ENCODE data around the gene HOXA13.

Gene HOXA13

GRCh38 chr7:27175626-27176523, 24.0 kb downstream of the HOXA13 start:
- H3K4me3 ChIP-seq (ENCODE audit: low read depth, low read length) = no peak overlapping the region
- DNase-seq (ENCODE audit: low read depth, low spot score) = no peak
- in situ Hi-C loops (cut with HindIII; ENCODE audit: low sequenced_read_pairs) = no loop called here
- TF ChIP-seq CTCF (IDR thresholded peaks at IDR 0.05; ENCODE audit: low read depth, low read length) = no peak

GRCh38 chr7:27174874-27175625, 24.8 kb downstream of the HOXA13 start:
- no peak for TF ChIP-seq CTCF (IDR thresholded peaks at IDR 0.05; ENCODE audit: low read depth, low read length)
- no peak overlapping the region for H3K4me3 ChIP-seq (ENCODE audit: low read depth, low read length)
- in situ Hi-C loops (cut with HindIII; ENCODE audit: low sequenced_read_pairs) = loop anchor here (25.0 kb wide), 1 partner anchor 788 kb away; no protein-coding TSS in a partner anchor
- no peak for DNase-seq (ENCODE audit: low read depth, low spot score)

GRCh38 chr7:27173956-27174873, 25.7 kb downstream of the HOXA13 start, which contains the start of gene HOXA10:
Gene HOXA10, minus strand, starts transcription at chr7:27174320. Its CDS starts 14 bp downstream, at chr7:27174306.
- DNase-seq (ENCODE audit: low read depth, low spot score) = no peak
- TF ChIP-seq CTCF (IDR thresholded peaks at IDR 0.05; ENCODE audit: low read depth, low read length) = no peak
- in situ Hi-C loops (cut with HindIII; ENCODE audit: low sequenced_read_pairs) = loop anchor here (25.0 kb wide), 1 partner anchor 787 kb away; no protein-coding TSS in a partner anchor
- peak within 1 kb of the TSS; percentile 23 for H3K4me3 ChIP-seq (ENCODE audit: low read depth, low read length)

- DNase-seq (ENCODE audit: low read depth, low spot score) = no peak
- in situ Hi-C loops (cut with HindIII; ENCODE audit: low sequenced_read_pairs) = loop anchor here (25.0 kb wide), 1 partner anchor 786 kb away; no protein-coding TSS in a partner anchor
- TF ChIP-seq CTCF (IDR thresholded peaks at IDR 0.05; ENCODE audit: low read depth, low read length) = no peak
- peak overlapping the region; percentile 15 for H3K4me3 ChIP-seq (ENCODE audit: low read depth, low read length)
These were observed 26.4 kb downstream of the HOXA13 start for GRCh38 chr7:27173511-27173955.

- in situ Hi-C loops (cut with HindIII; ENCODE audit: low sequenced_read_pairs) = loop anchor here (25.0 kb wide), 1 partner anchor 786 kb away; no protein-coding TSS in a partner anchor
- no peak for TF ChIP-seq CTCF (IDR thresholded peaks at IDR 0.05; ENCODE audit: low read depth, low read length)
- H3K4me3 ChIP-seq (ENCODE audit: low read depth, low read length) = peak overlapping the region; percentile 23
- peak; percentile 28 for DNase-seq (ENCODE audit: low read depth, low spot score)
These were observed 26.9 kb downstream of the HOXA13 start for GRCh38 chr7:27172823-27173510.
